GM18951 (cell line): ENCODE measurements around the gene NRG3.
"Not testable (repeated sequence)": the region's sequence is repeated elsewhere in the genome, so short reads cannot be mapped to it uniquely, and the experiment has no call there.

Experiments used
- POLR2A ChIP-seq: IDR thresholded peaks from 4 replicates; pipeline ENCODE4 v1.6.1; 2011; ENCODE audit warnings: mild to moderate bottlenecking; ENCODE audit not compliant: insufficient read length, insufficient read depth; ENCODE audit errors: extremely low read depth
- in situ Hi-C: fragments of 300-500 bp; cut with MboI; formaldehyde crosslinking; loops from one replicate; pipeline ENCODE4 v1.12.0; 2022; ENCODE audit warnings: low sequenced_read_pairs, mixed read lengths, inconsistent platforms; ENCODE audit not compliant: unreplicated experiment

The NRG3 gene

DNA sequence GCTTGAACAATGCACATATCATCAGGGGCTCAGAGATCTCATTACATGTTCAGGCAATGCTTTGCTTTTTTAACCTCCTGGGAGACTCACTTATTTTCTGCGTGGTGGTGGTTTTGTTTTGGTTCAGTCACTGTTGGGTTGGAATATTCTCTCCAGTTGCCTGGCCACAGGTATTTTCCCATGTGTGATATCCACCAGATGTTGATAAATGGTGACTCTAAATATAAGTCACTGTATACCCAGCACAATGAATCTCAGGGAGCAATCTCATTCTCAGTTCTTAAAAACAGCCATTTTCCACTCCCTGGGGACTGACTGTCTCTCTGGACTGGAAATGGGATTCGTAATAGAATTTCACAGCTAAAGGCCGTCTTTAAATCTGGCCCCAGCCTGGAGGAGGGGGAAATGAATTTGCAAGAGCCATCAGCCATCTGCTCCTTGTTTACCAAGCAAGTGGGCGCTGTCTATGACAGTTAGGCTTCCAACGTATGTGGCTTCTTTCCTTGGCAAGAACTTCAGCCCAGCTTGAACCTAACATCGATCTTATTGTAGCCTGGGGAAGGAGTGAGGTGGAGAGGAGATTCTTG, 1106.2 kb downstream of the NRG3 start:
- no peak for TF ChIP-seq POLR2A
- in situ Hi-C loops: no loop called here

- TF ChIP-seq POLR2A: no peak
These were observed 1107.2 kb downstream of the NRG3 start for GRCh38 chr10:82982110-82982608.

DNA sequence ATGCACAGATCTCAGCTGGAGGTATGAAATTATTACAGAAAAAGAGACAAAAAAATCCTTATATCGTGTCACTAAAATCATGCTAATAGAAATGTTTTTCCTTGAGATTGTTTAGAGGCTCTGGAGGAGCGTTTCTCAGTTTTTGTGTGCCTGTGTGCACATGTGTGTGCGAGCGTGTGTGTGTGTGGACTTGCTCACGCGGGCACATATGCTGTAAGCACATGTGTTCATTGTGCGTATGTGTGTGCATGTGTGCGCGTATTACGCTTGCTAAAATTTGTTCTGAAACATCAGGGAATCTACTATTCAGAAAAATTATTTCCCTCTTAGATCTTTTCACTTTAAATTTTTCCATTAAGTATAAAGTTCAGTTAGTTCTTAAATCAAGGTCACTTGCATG, 1111.2 kb downstream of the NRG3 start:
- TF ChIP-seq POLR2A: no peak
- in situ Hi-C loops: no loop called here

More at GRCh38 chr10:82982110-82982608, 1107.2 kb downstream of the NRG3 start:
- in situ Hi-C loops: no loop called here

DNA sequence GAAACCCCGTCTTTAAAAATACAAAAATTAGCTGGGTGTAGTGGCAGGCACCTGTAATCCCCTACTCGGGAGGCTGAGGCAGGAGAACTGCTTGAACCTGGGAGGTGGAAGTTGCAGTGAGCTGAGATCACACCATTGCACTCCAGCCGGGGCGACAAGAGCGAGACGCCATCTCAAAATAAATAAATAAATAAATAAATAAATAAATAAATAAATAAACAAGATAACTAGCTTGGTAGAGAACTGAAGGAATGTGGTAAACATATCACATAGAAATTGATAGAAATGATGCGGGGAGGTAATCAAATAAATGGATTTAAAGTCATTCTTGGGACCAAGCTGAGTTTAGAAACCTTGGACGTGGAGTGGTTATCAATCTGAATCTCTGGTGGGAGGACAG, 1131.5 kb downstream of the NRG3 start:
- in situ Hi-C loops: not testable (repeated sequence)

- no peak for TF ChIP-seq POLR2A
These were observed 1132.5 kb downstream of the NRG3 start for GRCh38 chr10:83007510-83007909.

GRCh38 chr10:83012866-83013265, 1137.9 kb downstream of the NRG3 start:
- in situ Hi-C loops: no loop called here
- no peak for TF ChIP-seq POLR2A

More at GRCh38 chr10:83007510-83007909, 1132.5 kb downstream of the NRG3 start:
- in situ Hi-C loops: no loop called here

GRCh38 chr10:83017076-83017867, 1142.3 kb downstream of the NRG3 start:
- in situ Hi-C loops: no loop called here

GRCh38 chr10:83023662-83024061, 1148.7 kb downstream of the NRG3 start:
- in situ Hi-C loops: no loop called here
- TF ChIP-seq POLR2A: no peak

More at GRCh38 chr10:83017076-83017867, 1142.3 kb downstream of the NRG3 start:
- TF ChIP-seq POLR2A: no peak
